ENCODE measurements around the gene DNER. TPM values are rescaled to one million over a fixed set of nuclear protein-coding genes. Genes with fewer than 3 reads are reported as not detected.

DNER gene
- total and polyA plus RNA-seq, 2 experiments from 2014 or later = not detected

GRCh38 chr2:229675569-229675968 lies 38.8 kb downstream of the DNER start:
- no peaks in the 10 kb centered on the region for H3K36me3 ChIP-seq
- no peaks in the 10 kb centered on the region for H3K4me1 ChIP-seq (ENCODE audit: low read depth)
- H3K4me3 ChIP-seq = no peak overlapping the region
- H3K27me3 ChIP-seq = peaks cover 5% of the 10 kb centered on the region
- TF ChIP-seq CTCF (IDR thresholded peaks at IDR 0.05; ENCODE audit: low read depth, low read length) = no peak
- no peak for DNase-seq (ENCODE audit: low read depth in 1 of 2, low spot score in 1 of 2)
- H3K9me3 ChIP-seq (ENCODE audit: low read depth) = no peaks in the 10 kb centered on the region
- no peak overlapping the region for H3K27ac ChIP-seq

- no peak overlapping the region for H3K27ac ChIP-seq
- H3K9me3 ChIP-seq (ENCODE audit: low read depth) = no peaks in the 10 kb centered on the region
- H3K4me1 ChIP-seq (ENCODE audit: low read depth) = no peaks in the 10 kb centered on the region
- TF ChIP-seq CTCF (IDR thresholded peaks at IDR 0.05; ENCODE audit: low read depth, low read length) = no peak
- DNase-seq (ENCODE audit: low read depth in 1 of 2, low spot score in 1 of 2) = no peak
- H3K27me3 ChIP-seq = peaks cover 5% of the 10 kb centered on the region
- H3K36me3 ChIP-seq = no peaks in the 10 kb centered on the region
- H3K4me3 ChIP-seq = no peak overlapping the region
Measured at GRCh38 chr2:229674830-229675530, 39.4 kb downstream of the DNER start.

- Histone ChIP-seq H3K9me3 (ENCODE audit: low read depth) (no peaks in the 10 kb centered on the region), H3K27ac (no peak overlapping the region), H3K36me3 (no peaks in the 10 kb centered on the region), H3K27me3 (peaks cover 5% of the 10 kb centered on the region), H3K4me1 (ENCODE audit: low read depth) (no peaks in the 10 kb centered on the region), H3K4me3 (no peak overlapping the region)
- DNase-seq (ENCODE audit: low read depth in 1 of 2, low spot score in 1 of 2) = no peak
- no peak for TF ChIP-seq CTCF (IDR thresholded peaks at IDR 0.05; ENCODE audit: low read depth, low read length)
Measured at GRCh38 chr2:229673676-229674075, 40.7 kb downstream of the DNER start.

GRCh38 chr2:229672021-229672420 lies 42.3 kb downstream of the DNER start:
- no peaks in the 10 kb centered on the region for H3K4me1 ChIP-seq (ENCODE audit: low read depth)
- DNase-seq (ENCODE audit: low read depth in 1 of 2, low spot score in 1 of 2) = no peak
- no peak for TF ChIP-seq CTCF (IDR thresholded peaks at IDR 0.05; ENCODE audit: low read depth, low read length)
- no peaks in the 10 kb centered on the region for H3K9me3 ChIP-seq (ENCODE audit: low read depth)
- H3K27ac ChIP-seq = no peak overlapping the region
- no peaks in the 10 kb centered on the region for H3K36me3 ChIP-seq
- H3K27me3 ChIP-seq = peaks cover 5% of the 10 kb centered on the region
- no peak overlapping the region for H3K4me3 ChIP-seq

GRCh38 chr2:229669841-229670240 lies 44.5 kb downstream of the DNER start:
- DNase-seq (ENCODE audit: low read depth in 1 of 2, low spot score in 1 of 2) = peak in 1 of 2 donors; percentile 2
- Histone ChIP-seq H3K9me3 (ENCODE audit: low read depth) (no peaks in the 10 kb centered on the region), H3K4me1 (ENCODE audit: low read depth) (no peaks in the 10 kb centered on the region), H3K27ac (no peak overlapping the region), H3K4me3 (no peak overlapping the region), H3K36me3 (no peaks in the 10 kb centered on the region), H3K27me3 (peaks cover 5% of the 10 kb centered on the region)
- TF ChIP-seq CTCF (IDR thresholded peaks at IDR 0.05; ENCODE audit: low read depth, low read length) = no peak

Data from cardiac muscle cell (in vitro differentiated cells and primary cell).